Ramos (cell line): Measurements from ENCODE around the gene ZNF202.

Source experiments
- in situ Hi-C: fragments of 300-500 bp; cut with MboI; formaldehyde crosslinking; loops from one replicate; pipeline ENCODE4 v1.14.3; 2022; ENCODE audit warnings: low sequenced_read_pairs; ENCODE audit not compliant: unreplicated experiment

Gene ZNF202

DNA sequence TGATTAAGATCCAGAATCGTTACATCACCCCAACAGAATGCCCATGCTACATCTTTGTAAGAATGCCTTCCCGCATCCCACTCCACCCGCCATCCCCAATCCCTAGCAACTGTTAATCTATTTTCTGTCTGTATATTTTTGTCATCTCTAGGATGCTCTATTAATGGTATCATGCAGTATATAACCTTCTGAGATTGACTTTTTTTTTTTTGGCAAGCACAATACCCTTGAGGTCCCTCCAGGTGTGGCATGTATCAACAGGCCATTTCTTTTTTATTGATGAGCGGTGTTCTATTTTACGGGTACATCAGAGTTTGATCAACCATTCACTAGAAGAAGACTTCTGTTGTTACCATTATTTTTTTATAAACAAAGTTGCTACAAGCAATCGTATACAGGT lies 56.9 kb downstream of the ZNF202 start:
- in situ Hi-C loops: no loop called here

DNA sequence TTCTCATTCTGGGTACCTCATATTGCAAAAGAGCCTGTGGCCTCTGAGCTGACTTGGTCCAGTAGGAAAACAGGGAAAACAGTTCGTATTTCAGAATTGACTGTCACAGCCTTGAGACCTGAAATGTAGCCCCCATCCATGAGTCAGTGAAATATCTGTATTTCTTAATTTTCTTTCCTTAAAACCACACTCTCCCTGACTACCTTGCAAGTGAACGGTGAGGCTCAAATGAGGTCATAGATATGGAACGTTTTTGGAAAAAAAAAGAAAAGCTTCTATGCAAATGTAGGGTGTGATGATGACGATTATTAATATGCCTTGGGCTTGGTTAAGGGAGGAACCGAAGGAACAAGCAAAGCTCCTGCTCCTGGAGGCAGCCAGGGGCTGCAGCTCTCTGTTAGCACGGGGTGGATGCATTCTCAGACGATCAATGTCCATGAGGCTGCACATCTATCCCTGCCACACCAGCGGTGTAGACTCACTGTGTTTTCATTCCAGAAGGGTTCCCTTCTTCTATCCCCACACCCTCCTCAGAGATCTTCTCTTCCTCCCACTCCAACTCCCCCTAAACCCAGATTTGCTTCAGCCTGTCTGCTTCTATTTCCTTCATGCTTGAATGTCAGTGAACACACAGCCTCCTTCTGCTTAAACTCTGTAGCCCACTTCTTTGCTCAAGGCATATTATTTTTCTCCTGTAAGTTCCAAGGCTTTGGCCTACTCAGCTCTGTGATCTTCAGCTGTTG lies 57.9 kb downstream of the ZNF202 start:
- in situ Hi-C loops: no loop called here

DNA sequence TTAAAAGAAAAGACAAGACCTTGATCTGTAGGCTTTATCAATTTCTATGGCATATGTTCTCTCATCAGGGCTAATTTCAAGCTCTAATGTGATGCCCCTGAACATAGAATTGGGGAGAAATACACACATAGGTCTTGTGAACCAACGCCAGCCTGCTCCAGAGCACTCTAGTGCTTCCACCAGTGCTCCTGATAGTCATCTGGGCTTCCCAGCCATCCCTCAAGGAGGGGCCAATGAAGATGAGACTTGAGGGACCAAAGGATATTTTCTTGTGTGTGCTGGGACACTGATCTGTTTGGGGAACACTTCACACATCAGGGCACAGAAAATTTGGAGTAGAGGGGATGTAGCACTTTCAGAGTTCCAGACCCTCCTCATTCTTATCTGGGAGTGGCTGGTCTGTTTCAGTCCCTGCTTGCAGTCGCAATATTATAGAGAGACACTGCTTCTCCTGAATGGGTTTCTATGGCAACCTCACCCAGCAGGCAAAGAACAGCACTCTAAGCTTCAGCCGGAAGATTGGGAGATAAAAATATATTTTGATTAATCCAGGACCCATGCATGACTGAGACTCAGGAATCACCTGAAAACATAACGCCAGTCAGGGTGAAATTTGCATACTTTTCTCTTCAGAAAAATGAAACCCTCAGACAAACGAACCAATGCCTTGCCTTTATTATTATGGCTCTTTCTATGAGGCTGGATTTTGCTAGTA lies 58.6 kb downstream of the ZNF202 start:
- in situ Hi-C loops: no loop called here

DNA sequence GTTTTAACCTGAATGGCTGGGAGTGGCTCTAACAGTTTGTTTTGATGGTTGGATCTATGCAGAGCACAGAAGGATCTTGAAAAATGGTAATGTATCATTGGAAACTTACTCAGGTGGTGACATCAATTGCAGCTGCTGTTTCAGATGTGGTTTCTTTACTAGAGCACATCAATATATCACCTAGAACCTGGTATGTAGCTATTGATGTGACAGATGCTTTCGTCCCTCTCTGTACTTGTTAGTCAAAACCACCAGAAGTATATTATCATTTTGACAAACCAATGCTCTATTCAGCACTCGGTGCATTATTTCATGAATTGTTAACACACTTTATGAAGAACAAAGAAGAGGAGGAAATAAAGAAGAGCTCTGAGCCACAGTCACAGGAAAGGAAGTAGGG lies 60.4 kb downstream of the ZNF202 start:
- in situ Hi-C loops: no loop called here

DNA sequence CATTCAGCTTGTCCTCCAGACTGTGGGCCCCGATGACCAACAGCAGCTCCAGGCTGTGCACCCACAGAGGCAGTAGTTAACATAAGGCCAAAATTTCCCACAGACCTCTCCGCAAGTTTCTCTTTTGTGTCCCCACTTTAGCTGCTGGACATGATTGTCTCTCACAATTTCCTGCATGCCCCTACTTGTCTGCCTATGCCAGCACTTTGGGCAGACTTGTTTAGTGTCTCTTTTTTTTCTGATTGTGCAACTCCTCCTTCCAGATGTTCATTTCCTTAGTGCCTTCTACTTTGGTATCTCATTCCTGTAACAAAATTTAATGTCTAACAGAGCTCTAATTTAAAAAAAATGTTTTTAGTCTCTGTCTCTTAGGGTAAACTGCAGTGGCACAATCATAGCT lies 63.2 kb downstream of the ZNF202 start:
- in situ Hi-C loops: no loop called here

GRCh38 chr11:123677510-123677909 lies 64.0 kb downstream of the ZNF202 start:
- in situ Hi-C loops: no loop called here

DNA sequence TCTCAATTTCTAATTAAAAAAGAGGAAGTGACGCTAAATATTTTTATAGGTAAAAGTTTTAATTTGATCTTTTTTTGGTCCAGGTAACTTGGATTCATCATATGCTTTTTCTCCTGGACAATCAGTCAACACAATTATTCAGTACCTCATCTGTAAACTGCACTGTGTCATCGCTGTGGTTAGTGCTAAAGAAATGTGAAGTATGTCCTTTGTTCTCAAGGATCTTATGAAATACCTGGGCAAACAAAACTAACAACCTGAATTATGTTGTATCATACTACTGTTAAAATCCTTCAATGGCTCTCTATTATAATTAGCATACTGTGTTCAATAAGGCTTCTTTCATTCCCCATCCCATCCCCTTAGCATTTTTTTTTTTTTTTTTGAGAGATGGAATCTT lies 67.2 kb downstream of the ZNF202 start:
- in situ Hi-C loops: no loop called here
